Kidney tubule cell (primary cell): ENCODE measurements around the gene CADM2.
"Not testable (repeated sequence)": the region's sequence is repeated elsewhere in the genome, so short reads cannot be mapped to it uniquely, and the experiment has no call there.

Source experiments
- DNase-seq: peaks from one replicate; pipeline ENCODE4 v3.0.0-alpha.2; 2018; ENCODE audit warnings: low spot score

CADM2 gene

DNA sequence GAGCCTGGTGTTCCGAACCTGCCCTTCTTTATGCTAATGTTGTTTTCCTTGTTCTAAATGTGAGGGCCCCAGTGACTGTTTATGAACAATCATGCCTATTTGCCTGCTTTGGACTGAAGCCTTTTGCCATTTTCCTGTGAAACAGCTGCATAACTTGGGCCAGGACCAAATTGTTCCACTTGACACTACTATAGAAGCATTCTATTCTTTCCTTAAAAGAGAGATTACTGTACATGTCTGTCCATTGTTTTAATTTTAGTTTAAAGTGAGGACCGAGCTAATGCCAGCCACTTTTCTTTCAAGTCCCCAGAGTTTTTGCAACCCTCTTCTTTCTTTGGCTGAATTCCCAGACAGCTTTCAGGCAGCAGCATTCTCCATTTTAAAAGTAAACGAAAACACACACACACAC, 980.3 kb downstream of the CADM2 start:
- no peak for DNase-seq

DNA sequence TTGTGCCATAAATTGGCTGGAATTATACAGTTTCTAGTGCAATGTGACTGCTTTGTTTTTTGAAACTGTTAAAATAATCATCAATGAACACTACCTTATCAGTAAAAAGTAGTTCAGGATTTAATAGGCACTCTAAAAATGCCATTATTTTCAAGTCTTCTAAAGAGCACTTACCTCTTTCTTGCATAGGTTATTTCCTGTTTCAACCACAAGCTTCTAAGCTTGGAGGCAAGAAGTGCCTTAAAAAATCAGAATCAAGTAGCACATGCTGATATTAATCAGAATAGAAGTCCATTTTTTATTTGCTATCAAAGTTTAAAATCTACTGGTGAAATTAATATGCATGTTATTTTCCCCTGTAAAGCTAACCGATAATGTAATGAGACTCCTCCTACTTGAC, 991.6 kb downstream of the CADM2 start:
- no peak for DNase-seq

DNA sequence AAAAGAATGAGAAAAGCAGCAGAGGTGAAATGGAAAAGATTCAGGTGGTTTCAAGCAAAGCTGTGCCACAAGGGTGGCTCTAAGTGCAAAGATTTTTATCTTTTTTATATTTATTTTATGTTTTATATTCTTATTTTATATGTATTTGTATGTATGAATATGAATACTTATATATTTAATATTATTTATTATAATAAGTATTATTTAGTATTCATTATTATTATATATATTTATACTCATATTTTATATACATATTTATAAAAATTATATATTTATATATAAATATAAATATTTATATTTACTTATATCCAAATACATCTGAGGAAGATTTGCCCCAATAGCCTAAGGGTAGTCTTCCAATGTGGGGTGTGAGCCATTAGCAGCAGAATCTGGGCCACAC, 1002.0 kb downstream of the CADM2 start:
- DNase-seq = no peak

DNA sequence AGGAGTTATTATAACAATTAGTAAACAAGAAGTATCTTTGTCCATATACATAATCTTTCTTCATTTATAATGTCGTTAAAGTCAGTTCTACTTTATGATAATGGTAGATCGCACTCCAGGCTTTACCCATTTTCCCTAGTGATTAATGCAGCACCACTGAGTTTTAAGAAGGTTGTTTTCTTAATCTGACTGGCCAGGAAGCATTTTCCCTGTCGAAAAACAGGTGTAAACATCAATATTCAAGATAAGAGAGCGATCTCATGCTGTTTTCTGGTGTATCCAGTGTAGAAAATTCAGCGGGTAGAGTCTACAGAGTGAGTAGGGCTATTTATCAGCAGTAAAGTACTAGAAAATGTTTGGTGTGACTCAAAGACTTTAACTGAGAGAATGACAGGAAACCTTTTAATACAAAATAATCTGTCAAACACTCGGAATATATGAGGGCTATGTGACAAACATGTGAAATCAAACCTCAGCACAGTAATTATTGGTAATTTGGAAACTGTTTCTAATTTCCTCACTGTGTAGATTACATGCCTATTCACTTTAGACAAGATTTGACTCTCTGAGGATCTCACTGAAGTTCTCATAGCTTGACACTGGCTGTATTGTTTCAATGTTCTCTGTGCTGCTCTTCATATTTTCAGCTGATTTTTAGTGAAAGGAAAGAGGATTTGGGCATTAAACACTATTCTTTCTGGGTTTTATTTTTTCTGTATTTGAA, 1019.0 kb downstream of the CADM2 start:
- DNase-seq = no peak

DNA sequence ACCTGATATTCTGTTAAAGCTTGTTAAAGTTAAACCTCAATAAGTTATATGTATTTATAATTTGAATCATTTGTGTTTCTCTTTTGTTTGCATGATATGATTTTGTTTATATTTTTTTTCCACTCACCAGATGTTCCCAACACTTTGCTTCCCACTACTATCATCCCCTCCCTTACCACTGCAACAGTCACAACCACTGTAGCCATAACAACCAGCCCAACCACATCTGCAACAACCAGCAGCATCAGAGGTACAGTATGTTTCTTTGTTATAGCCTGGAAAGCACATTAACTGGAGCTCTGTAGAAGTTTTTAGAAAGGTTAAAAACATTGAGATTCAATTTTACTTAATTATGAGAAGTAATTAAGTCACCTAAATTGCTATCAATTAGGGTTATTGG, 1020.2 kb downstream of the CADM2 start:
- no peak for DNase-seq

DNA sequence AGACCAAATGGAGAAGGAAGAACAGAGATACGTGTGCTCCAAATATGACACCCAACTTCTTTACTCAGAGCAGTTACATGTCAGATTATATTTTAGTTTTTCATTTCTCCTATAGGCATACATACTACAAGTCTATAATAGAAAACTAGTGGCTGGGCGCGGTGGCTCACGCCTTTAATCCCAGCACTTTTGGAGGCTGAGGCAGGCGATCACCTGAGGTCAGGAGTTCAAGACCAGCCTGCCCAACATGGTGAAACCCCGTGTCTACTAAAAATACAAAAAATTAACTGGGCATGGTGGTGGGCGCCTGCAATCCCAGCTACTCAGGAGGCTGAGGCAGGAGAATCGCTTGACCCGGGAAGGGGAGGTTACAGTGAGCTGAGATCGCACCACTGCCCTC, 1030.8 kb downstream of the CADM2 start:
- DNase-seq = not testable (repeated sequence)

DNA sequence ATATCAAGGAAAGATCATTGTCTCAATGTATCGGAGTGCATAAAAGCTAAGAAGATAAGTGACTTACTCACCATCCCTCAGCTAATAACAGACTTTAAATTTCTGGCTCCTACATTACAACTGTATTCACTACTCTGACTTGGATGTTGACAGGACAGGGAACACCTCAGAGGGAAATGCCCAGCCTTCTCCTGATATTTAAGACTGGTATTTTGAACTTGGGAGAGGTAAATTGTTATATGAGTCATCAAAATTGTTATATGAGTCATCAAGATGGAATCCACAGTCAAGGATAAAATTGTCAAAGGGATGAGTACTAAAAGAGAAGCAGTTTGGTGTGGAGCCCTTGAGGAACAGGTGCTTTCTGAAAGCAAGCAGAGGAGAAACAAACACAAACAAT, 1070.8 kb downstream of the CADM2 start:
- DNase-seq = peak; percentile 79

DNA sequence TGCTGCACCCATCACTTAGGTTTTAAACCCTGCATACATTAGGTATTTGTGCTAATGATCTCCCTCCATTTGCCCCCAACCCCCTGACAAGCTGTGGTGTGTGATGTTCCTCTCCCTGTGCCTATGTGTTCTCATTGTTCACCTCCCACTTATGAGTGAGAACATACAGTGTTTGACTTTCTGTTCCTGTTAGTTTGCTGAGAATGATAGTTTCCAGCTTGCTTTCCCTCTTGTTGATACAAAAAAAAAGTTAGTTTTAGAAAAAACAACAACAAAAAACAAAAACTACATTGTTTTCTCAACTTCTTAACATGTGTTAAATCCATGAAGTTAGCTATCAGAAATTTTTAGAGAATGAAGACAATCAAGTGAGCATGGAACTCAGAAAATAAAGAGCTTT, 1079.1 kb downstream of the CADM2 start:
- no peak for DNase-seq

DNA sequence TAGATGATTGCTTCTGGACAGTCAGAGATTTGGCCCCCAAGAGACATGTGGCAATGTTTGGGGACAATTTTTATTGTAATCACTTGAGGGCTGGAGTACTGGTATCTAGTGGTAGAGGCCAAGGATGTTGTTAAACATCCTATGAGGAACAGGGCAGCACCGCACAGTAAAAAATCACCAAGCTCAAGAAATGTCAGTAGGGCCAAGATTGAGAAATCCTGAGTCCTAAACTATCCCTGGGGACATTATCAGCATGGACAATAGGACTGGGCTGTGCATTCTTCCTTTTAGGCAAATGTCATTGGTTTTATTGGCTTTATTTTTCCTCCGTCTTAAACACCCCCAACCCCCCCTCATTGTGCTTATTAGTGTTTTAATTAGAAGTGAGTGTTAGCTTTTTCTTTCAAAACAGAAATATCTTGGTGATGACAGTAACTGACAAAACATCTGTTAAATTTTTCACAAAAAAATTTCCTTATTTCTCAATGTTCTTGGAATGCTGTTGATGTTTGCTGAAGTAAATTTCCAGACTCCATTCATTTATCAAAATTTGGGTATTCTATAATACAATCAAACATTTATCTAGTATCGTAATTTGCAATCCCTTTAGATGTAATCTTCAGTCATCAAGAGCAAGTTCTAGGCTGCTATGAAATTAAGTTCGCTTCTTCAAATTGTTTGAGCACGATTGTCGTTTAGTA, 1087.8 kb downstream of the CADM2 start:
- DNase-seq = no peak

DNA sequence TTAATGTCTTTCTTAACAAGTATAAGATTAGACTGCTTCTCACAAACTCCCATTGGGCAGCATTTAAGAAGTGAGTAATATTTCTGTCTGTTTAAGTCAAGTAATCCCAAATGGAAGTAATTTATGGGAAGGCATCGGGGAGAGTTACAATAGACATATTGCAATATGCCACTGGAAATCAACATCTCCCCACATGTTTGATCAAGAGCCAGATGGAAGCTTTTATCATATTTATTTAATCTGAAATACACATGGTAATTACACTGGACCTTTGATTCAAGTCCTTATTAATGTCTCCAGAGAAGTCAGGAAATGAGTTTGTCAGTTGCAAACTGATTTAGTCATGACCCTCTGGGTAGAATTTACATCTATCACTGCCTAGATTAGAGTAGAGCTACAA, 1088.4 kb downstream of the CADM2 start:
- no peak for DNase-seq

DNA sequence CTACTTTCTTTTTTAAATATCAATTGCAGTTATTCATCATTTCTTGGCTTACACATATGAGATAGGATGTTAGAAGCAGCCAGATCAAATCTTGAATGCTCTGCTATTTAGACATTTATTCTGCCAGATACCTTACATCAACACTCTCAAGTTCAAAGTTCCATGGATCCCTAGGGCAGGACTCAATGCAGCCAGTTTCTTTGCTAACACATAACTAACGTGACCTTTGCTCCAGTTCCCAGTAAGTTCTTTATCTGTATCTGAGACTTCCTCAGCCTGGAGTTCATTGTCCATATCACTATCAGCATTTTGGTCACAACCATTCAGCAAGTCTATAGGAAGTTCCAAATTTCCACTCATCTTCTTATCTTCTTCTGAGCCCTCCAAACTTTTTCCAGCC, 1092.3 kb downstream of the CADM2 start:
- no peak for DNase-seq

DNA sequence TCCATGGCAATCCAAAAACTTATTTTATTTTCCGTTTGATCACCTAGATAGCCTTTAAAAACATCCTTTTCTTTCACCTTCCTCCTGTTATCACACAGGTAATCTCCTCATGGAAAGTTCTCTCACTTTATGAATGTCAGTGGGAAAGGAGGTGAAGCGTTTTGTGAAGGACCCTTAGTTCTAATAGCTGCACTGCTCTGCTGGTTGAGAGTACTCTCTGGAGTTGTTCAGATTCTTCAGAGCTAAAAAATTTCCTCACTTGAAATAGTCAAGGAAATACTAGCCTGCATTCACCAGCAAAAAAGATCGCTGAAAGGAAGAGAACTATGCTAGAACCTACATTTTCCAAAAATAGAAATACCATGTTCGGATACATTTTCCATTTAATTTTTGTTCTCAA, 1097.2 kb downstream of the CADM2 start:
- no peak for DNase-seq

DNA sequence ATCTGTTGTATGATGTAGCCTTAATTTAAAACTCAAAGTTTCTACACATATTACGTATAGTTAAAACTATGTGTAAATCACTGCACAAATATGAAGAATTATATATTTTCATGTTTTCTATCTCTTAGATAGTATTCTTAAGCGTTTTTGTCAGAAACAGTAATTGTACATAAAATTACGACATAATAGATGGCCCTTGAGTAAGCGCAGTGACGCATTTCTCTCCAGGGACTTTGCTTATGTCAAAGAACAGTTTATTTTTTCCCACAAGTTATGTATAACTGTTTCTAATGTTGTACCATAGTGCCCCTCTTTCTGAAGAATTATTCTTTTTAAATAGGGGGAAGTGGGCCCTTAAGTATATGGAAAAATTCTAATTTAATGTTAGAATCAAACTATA, 1098.2 kb downstream of the CADM2 start:
- no peak for DNase-seq

DNA sequence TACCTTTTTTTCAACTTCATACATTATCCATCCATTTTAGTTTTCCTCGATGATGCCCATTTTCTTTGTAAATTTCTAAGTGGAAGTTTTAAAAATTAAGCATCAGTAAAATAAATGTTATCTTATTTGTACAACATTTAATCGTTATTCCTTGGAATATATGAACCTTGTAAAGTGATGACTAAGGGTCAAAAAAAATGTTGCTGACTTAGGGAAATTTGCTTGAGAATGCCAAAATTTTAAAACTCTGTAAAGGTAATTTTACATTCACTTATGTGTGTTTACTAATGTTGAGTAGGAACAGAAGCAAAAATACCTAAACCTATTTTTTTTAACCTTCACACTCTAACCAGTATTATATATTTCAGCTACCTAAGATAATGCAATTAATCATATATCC, 1115.0 kb downstream of the CADM2 start:
- no peak for DNase-seq

DNA sequence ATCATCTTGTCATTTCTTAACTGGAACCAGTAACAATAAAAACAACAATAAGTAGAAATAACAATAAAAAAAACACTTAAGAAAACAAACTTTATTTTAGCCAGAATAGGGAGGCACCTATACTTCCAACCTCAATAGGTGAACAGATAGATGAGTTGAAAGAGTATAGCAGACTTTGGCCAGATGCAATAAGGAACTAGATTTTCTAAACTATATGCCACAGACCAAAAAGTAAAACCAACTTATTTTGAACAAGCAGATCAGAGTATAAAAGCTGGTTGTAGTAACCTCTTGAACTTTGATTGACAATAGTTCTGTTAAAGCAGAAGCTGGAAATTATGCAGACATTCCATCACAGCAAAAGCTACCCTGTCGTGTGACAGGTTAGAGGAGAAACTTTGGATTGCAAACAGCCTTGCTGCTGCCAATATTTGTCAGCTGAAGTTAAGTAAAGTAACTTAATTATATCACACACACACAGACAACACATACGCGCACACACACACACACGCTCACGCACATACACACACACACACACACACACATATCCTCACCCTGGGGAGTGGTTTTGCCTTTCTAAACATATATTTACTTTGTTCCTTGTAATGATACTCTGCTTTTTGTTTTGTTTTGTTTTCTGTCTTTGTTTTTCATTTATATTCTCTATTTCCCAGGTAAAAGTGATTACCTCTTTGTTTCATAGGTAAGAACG, 1128.5 kb downstream of the CADM2 start:
- no peak for DNase-seq

DNA sequence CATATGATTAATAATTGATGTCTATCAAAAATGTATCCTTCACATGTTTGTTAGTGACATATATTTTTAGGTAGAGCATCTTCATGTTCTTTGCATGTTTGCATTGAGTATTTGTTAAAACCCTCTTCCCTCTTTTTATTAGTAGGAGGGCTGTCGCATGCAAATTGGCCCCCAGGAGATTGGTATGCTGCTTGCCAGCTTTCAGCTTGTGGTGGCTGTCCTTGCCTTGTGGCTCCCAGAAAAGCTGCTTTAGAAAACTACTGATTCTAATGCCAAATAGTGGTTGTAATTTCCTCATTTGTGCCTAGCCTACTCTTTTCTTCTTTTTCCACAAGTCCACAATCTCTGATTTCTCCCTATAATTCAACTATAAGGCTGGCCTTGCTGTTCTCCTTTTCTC, 1145.4 kb downstream of the CADM2 start:
- DNase-seq = no peak

DNA sequence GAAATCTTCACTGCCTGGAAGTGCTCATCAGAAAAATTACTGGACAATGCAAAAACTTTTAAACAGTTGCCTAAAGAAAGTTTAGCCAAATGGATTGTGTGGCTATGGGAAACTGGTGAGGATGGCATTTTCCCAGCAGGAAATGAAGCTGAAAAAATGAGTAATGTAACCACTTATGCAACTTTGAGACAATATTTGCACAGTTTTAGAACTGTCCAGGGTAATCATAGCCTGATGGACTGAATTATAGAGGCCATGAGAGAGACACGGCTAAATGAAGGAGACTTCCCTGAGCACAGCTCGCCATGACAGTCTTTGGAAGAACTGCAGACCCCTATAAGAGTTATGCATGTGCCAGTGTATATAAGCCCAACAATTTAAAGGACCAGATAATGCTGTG, 1150.6 kb downstream of the CADM2 start:
- DNase-seq = no peak
